ENCODE measurements around the gene ERBB3. TPM values are rescaled to one million over a fixed set of nuclear protein-coding genes. Genes with fewer than 3 reads are reported as not detected.

ERBB3 gene
- 100 to 1,000 TPM in 2 of 4 donors, 10 to 100 TPM in 2; 53.0 to 436 (median 106) TPM for polyA plus RNA-seq
- long read RNA-seq, donor 1, full-length matches to known transcripts = 40 of 305 reads
- long read RNA-seq, donor 1, partial matches to known transcripts = 237 of 305 reads
- long read RNA-seq, donor 1, other reads (novel, unspliced or antisense) = 28 of 305 reads
- long read RNA-seq, donor 2, full-length matches to known transcripts = 12 of 12 reads
- long read RNA-seq, donor 2, partial matches to known transcripts = 0 of 12 reads
- long read RNA-seq, donor 2, other reads (novel, unspliced or antisense) = 0 of 12 reads
- long read RNA-seq, donor 3, full-length matches to known transcripts = 15 of 39 reads
- long read RNA-seq, donor 3, partial matches to known transcripts = 24 of 39 reads
- long read RNA-seq, donor 3, other reads (novel, unspliced or antisense) = 0 of 39 reads
- long read RNA-seq, donor 4, full-length matches to known transcripts = 1 of 1 reads
- long read RNA-seq, donor 4, partial matches to known transcripts = 0 of 1 reads
- long read RNA-seq, donor 4, other reads (novel, unspliced or antisense) = 0 of 1 reads
- long read RNA-seq, donor 5, partial matches to known transcripts = 8 of 11 reads
- long read RNA-seq, donor 5, other reads (novel, unspliced or antisense) = 0 of 11 reads
- long read RNA-seq, donor 6, full-length matches to known transcripts = 12 of 76 reads
- long read RNA-seq, donor 6, partial matches to known transcripts = 58 of 76 reads
- long read RNA-seq, donor 6, other reads (novel, unspliced or antisense) = 6 of 76 reads
- long read RNA-seq, donor 7 = 0 reads
- long read RNA-seq, donor 8 = 0 reads
- long read RNA-seq, donor 9, full-length matches to known transcripts = 7 of 7 reads
- long read RNA-seq, donor 9, partial matches to known transcripts = 0 of 7 reads
- long read RNA-seq, donor 9, other reads (novel, unspliced or antisense) = 0 of 7 reads
- long read RNA-seq, donor 10, full-length matches to known transcripts = 19 of 31 reads
- long read RNA-seq, donor 10, partial matches to known transcripts = 12 of 31 reads
- long read RNA-seq, donor 10, other reads (novel, unspliced or antisense) = 0 of 31 reads

DNA sequence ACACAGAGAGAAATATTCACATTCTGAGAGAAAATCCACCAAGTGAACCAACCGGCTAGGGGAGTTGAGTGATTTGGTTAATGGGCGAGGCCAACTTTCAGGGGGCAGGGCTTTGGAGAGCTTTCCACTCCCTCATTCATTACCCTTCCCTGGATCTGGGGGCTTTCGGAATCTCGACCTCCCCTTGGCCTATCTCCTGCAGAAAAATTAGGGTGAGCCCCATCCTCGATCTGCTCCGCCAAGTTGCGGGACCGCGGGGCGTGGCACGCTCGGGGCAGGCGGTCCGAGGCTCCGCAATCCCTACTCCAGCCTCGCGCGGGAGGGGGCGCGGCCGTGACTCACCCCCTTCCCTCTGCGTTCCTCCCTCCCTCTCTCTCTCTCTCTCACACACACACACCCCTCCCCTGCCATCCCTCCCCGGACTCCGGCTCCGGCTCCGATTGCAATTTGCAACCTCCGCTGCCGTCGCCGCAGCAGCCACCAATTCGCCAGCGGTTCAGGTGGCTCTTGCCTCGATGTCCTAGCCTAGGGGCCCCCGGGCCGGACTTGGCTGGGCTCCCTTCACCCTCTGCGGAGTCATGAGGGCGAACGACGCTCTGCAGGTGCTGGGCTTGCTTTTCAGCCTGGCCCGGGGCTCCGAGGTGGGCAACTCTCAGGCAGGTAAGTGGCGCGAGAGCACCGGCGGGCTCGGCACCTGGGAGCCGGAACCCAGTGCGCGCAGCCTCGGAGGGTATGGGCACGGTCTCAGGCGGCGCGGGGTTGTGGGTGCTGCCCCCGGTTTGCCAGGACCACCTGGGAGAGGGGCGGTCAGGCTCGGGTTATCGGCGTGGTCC lies at the start of gene ERBB3:
TSS of gene ERBB3 (plus strand) at position 443 of the 833 bp plus-strand sequence. CDS start at position 579, 136 bp downstream.
- peak within 1 kb of the TSS; percentile 73 to 92 (median 74) for H3K4me3 ChIP-seq (ENCODE audit: low read depth in 1 of 3, low read length in 3 of 3)
- FAIRE-seq (no peak), DNase-seq (peak; percentile 92 to 94)
- WGBS, 3 donors = 0 to 1% (median 0%) methylated on average over 50 to 59 of the region's 59 CpGs
- H3K36me3 ChIP-seq (ENCODE audit: control insufficient read depth in 3 of 3, insufficient read depth in 2 of 3, low read depth in 1 of 3, low read length in 3 of 3) = peaks cover 0 to 34% (median 0%) of the 10 kb centered on the region in 3 donors
- H3K9me3 ChIP-seq (ENCODE audit: control insufficient read depth in 2 of 2, insufficient read depth in 1 of 2, low read depth in 1 of 2, low read length in 1 of 2) = no peaks in the 10 kb centered on the region
- H3K4me1 ChIP-seq (ENCODE audit: control insufficient read depth in 3 of 3, insufficient read depth in 2 of 3, low read depth in 1 of 3, low read length in 2 of 3) = peaks cover 0 to 36% (median 2%) of the 10 kb centered on the region in 3 donors
- peaks cover 0 to 6% (median 0%) of the 10 kb centered on the region in 3 donors for H3K27me3 ChIP-seq (ENCODE audit: control insufficient read depth in 3 of 3, insufficient read depth in 3 of 3, low read length in 3 of 3)
- H3K27ac ChIP-seq (ENCODE audit: low read depth in 1 of 3, low read length in 2 of 3) = peak within 1 kb of the TSS; percentile 95 to 100 (median 98)

DNA sequence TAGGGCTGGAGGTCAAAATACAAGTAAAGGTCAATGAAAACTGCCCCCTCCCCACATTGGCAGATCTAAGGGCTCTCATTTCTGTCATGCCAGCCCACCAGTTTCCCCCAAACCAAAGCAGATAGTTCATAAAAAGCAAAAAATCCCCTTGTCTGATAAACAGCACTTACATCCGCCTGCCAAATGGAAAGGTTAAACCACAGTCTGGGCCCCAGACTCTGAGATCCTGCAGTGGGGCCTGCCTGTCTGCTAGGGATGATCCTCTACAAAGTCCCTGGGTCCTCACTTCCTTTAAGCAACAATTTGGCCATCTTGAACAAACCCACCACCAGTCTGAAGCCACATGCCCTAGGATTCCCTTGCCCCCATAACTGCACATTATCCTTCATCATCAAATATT lies 48.0 kb upstream of the ERBB3 start:
- Histone ChIP-seq H3K36me3 (ENCODE audit: control insufficient read depth in 3 of 3, insufficient read depth in 2 of 3, low read depth in 1 of 3, low read length in 3 of 3) (peaks cover 0 to 60% (median 17%) of the 10 kb centered on the region in 3 donors), H3K27me3 (ENCODE audit: control insufficient read depth in 3 of 3, insufficient read depth in 3 of 3, low read length in 3 of 3) (no peaks in the 10 kb centered on the region), H3K9me3 (ENCODE audit: control insufficient read depth in 2 of 2, insufficient read depth in 1 of 2, low read depth in 1 of 2, low read length in 1 of 2) (no peaks in the 10 kb centered on the region), H3K4me3 (ENCODE audit: low read depth in 1 of 3, low read length in 3 of 3) (no peak overlapping the region), H3K4me1 (ENCODE audit: control insufficient read depth in 3 of 3, insufficient read depth in 2 of 3, low read depth in 1 of 3, low read length in 2 of 3) (peaks cover 0 to 9% (median 0%) of the 10 kb centered on the region in 3 donors), H3K27ac (ENCODE audit: low read depth in 1 of 3, low read length in 2 of 3) (no peak overlapping the region)
- FAIRE-seq (no peak), DNase-seq (no peak)
- 81 to 100% (median 82%) methylated on average over 1 of the region's 1 CpG for WGBS, 3 donors

GRCh38 chr12:56034586-56035332 lies 45.2 kb upstream of the ERBB3 start:
- no peak overlapping the region for H3K4me3 ChIP-seq (ENCODE audit: low read depth in 1 of 3, low read length in 3 of 3)
- peaks cover 0 to 48% (median 17%) of the 10 kb centered on the region in 3 donors for H3K36me3 ChIP-seq (ENCODE audit: control insufficient read depth in 3 of 3, insufficient read depth in 2 of 3, low read depth in 1 of 3, low read length in 3 of 3)
- H3K4me1 ChIP-seq (ENCODE audit: control insufficient read depth in 3 of 3, insufficient read depth in 2 of 3, low read depth in 1 of 3, low read length in 2 of 3) = no peaks in the 10 kb centered on the region
- H3K9me3 ChIP-seq (ENCODE audit: control insufficient read depth in 2 of 2, insufficient read depth in 1 of 2, low read depth in 1 of 2, low read length in 1 of 2) = no peaks in the 10 kb centered on the region
- DNase-seq = no peak
- H3K27me3 ChIP-seq (ENCODE audit: control insufficient read depth in 3 of 3, insufficient read depth in 3 of 3, low read length in 3 of 3) = no peaks in the 10 kb centered on the region
- no peak for FAIRE-seq
- WGBS, 3 donors = 74 to 86% (median 84%) methylated on average over 18 to 21 of the region's 21 CpGs
- no peak overlapping the region for H3K27ac ChIP-seq (ENCODE audit: low read depth in 1 of 3, low read length in 2 of 3)

GRCh38 chr12:56037161-56037560 lies 42.8 kb upstream of the ERBB3 start:
- Histone ChIP-seq H3K27ac (ENCODE audit: low read depth in 1 of 3, low read length in 2 of 3) (no peak overlapping the region), H3K4me3 (ENCODE audit: low read depth in 1 of 3, low read length in 3 of 3) (no peak overlapping the region), H3K27me3 (ENCODE audit: control insufficient read depth in 3 of 3, insufficient read depth in 3 of 3, low read length in 3 of 3) (no peaks in the 10 kb centered on the region), H3K36me3 (ENCODE audit: control insufficient read depth in 3 of 3, insufficient read depth in 2 of 3, low read depth in 1 of 3, low read length in 3 of 3) (peaks cover 0 to 40% (median 14%) of the 10 kb centered on the region in 3 donors), H3K4me1 (ENCODE audit: control insufficient read depth in 3 of 3, insufficient read depth in 2 of 3, low read depth in 1 of 3, low read length in 2 of 3) (peaks cover 0 to 5% (median 0%) of the 10 kb centered on the region in 3 donors), H3K9me3 (ENCODE audit: control insufficient read depth in 2 of 2, insufficient read depth in 1 of 2, low read depth in 1 of 2, low read length in 1 of 2) (no peaks in the 10 kb centered on the region)
- FAIRE-seq (no peak), DNase-seq (no peak)
- 67 to 76% (median 71%) methylated on average over 2 of the region's 2 CpGs for WGBS, 3 donors

- no peaks in the 10 kb centered on the region for H3K27me3 ChIP-seq (ENCODE audit: control insufficient read depth in 3 of 3, insufficient read depth in 3 of 3, low read length in 3 of 3)
- DNase-seq = no peak
- peaks cover 0 to 30% (median 7%) of the 10 kb centered on the region in 3 donors for H3K36me3 ChIP-seq (ENCODE audit: control insufficient read depth in 3 of 3, insufficient read depth in 2 of 3, low read depth in 1 of 3, low read length in 3 of 3)
- no peak for FAIRE-seq
- no peaks in the 10 kb centered on the region for H3K9me3 ChIP-seq (ENCODE audit: control insufficient read depth in 2 of 2, insufficient read depth in 1 of 2, low read depth in 1 of 2, low read length in 1 of 2)
- H3K4me1 ChIP-seq (ENCODE audit: control insufficient read depth in 3 of 3, insufficient read depth in 2 of 3, low read depth in 1 of 3, low read length in 2 of 3) = peaks cover 0 to 8% (median 0%) of the 10 kb centered on the region in 3 donors
- H3K27ac ChIP-seq (ENCODE audit: low read depth in 1 of 3, low read length in 2 of 3) = no peak overlapping the region
- no peak overlapping the region for H3K4me3 ChIP-seq (ENCODE audit: low read depth in 1 of 3, low read length in 3 of 3)
- WGBS, 3 donors = 43 to 61% (median 45%) methylated on average over 2 of the region's 2 CpGs
Measured at GRCh38 chr12:56038022-56038655, 41.8 kb upstream of the ERBB3 start.

DNA sequence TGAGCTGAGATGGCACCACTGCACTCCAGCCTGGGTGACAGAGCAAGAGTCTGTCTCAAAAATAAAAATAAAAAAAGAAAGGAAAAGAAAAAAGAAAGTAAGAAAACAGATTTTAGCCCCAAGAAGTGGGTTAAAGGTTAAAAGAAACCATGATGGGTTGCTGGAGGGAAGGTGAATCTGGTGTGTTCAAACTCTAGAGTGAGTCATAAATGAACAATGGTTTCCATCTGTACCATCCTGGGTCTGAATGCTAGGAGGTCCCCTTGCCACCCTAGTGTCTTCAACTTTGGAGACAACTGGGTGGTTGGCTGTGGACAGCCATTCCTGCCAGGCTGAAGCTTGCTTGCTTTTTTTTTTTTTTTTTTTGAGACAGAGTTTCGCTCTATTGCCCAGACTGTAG lies 39.8 kb upstream of the ERBB3 start:
- FAIRE-seq = no peak
- H3K27me3 ChIP-seq (ENCODE audit: control insufficient read depth in 3 of 3, insufficient read depth in 3 of 3, low read length in 3 of 3) = no peaks in the 10 kb centered on the region

More for the DNA sequence above, 39.8 kb upstream of the ERBB3 start:
- Histone ChIP-seq H3K4me1 (ENCODE audit: control insufficient read depth in 3 of 3, insufficient read depth in 2 of 3, low read depth in 1 of 3, low read length in 2 of 3) (peaks cover 0 to 16% (median 0%) of the 10 kb centered on the region in 3 donors), H3K4me3 (ENCODE audit: low read depth in 1 of 3, low read length in 3 of 3) (no peak overlapping the region), H3K9me3 (ENCODE audit: control insufficient read depth in 2 of 2, insufficient read depth in 1 of 2, low read depth in 1 of 2, low read length in 1 of 2) (no peaks in the 10 kb centered on the region), H3K27ac (ENCODE audit: low read depth in 1 of 3, low read length in 2 of 3) (no peak overlapping the region), H3K36me3 (ENCODE audit: control insufficient read depth in 3 of 3, insufficient read depth in 2 of 3, low read depth in 1 of 3, low read length in 3 of 3) (peaks cover 4 to 30% (median 5%) of the 10 kb centered on the region in 3 donors)
- 95 to 100% (median 100%) methylated on average over 1 of the region's 1 CpG for WGBS, 3 donors
- DNase-seq = no peak

All from small intestine (tissue), 16 donors.